ENCODE results near the gene TRIM41.
A peak's percentile ranks its signal among the peaks of the same experiment; 100 is the strongest.
"Not testable (repeated sequence)": the region's sequence is repeated elsewhere in the genome, so short reads cannot be mapped to it uniquely, and the experiment has no call there.

TRIM41 gene

DNA sequence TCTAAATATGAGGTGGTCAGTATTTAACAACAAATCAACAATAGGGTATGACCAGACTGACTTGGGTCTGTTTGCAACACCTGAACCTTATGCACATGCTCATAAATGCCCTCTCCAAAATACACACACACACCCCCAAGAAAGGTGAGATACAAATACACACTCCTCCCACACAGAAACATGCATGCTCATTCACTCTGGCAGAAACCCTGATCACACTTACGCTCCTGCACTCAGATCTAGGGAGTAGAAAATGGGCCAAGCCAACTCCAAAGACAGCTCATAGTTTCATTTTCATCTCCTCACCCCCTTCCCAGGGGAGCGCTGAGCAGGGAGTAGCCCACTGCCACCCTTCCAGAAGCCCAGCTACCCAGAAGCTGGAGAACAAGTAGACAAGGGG lies 29.4 kb upstream of the TRIM41 start:
- DNase-seq = no peak

DNA sequence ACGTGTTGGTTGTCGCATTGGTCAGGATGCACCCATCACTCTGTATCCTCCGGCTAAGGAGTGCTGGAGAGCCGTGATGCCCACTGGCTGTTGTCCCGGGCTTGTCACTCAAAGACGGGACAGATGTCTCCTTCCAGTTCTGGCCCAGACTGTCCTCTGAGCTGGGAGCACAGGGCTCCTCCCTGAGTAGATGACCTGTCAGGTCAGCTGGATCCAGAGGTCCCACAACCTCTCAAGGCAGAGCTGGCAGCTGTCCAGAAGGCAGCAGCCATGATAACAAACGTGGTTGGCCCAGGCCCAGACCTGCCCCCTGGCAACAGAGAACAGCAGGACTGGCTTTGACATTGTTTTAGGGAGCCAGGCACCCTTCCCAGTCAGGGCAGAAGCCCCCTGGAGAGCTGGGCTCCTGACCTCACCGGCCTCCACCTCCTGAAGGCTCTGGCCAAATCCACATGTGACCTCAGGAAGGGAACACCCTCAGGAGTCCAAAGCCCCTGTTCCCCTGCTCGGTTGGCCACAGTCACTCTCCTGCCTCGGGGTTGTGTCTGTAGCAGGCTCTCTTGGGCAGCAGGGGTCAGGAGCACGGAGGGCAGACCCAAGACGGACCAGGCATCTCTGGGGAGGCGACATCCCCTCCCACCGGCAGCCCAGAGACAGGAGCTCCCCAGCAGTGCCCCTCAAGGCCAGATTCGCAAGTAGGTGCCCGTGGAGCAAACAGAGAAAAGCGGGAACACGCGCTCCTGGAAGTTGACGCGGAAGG lies 28.4 kb upstream of the TRIM41 start:
- DNase-seq = no peak

DNA sequence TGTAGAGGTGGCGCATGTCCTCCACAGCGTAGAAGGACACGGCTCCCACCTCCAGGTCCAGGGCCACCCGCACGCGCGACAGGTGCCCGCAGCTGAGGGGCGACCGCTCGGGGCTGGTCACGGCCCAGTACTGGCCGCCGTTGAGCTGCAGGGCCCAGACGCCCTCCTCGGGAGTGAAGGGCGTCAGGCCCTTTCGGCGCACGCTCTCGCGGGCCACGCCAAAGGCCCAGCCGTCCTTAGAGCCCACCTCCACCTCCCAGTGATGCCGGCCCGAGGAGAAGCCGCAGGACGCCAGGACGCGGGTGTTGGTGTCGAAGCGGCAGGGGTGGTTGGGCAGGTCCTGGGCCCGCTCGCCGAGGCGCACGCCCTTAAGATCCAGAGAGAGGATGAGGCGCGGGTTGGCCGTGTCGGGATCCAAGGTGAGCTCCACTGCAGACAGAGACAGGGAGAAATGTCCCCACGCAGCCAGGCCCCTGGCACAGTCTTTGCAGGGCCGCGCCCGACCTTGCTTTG lies 27.8 kb upstream of the TRIM41 start:
- DNase-seq = no peak

DNA sequence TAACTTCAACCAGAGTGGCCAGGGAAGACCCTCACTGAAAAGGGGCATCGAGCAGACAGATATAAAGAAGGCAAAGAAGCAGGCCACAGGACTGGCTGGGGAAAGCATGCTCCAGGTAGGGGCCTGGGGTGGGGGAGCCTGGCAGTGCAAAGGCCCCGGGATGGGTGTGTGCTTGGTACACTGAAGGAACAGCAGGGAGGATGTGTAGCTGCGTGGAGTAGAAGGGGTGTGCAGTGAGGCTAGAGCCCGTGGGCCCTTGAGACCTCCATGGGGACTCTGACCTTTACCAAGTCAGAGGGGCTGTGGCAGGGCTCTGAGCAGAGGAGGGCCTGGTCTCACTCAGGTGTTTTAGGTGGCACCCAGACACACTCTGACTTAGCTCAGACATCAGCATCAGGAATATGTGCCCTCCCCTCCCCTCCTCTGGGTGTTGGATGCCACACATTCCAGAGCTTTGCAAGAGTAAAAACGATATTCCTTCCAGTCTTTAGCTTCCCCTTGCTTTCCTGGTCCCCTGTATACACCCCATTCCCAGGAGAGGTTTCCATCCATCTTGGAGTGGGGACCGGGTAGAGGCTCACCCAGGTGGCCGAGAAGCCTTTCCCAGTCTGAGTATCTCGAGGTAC lies 25.6 kb upstream of the TRIM41 start:
- no peak for DNase-seq

DNA sequence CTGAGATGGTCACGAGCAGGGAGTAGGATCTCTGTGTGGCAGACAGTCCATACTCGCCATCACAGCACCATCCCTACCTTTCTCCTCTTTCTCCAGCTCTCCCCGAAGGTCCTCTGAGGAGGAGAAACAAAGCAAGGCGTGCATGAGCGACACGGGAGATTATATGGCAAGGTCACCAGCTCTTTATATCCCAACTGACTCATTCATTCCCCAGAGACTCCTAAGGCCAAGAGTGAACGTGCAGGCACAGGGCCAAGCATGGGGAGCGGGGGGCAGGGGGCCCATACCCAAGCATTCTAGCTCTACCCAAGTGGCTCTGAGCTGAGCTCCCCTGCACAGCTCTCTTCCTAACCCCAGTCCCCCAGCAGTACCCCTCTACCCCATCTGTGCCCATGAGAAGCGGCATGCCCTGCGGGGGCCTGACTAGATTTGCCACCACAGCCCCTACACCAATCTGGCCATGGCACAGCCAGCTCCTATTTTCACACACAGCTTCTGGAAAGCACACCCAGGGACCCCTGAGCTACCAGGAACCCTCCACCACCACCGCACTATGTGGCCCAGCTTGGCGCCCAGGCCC lies 24.9 kb upstream of the TRIM41 start:
- no peak for DNase-seq

DNA sequence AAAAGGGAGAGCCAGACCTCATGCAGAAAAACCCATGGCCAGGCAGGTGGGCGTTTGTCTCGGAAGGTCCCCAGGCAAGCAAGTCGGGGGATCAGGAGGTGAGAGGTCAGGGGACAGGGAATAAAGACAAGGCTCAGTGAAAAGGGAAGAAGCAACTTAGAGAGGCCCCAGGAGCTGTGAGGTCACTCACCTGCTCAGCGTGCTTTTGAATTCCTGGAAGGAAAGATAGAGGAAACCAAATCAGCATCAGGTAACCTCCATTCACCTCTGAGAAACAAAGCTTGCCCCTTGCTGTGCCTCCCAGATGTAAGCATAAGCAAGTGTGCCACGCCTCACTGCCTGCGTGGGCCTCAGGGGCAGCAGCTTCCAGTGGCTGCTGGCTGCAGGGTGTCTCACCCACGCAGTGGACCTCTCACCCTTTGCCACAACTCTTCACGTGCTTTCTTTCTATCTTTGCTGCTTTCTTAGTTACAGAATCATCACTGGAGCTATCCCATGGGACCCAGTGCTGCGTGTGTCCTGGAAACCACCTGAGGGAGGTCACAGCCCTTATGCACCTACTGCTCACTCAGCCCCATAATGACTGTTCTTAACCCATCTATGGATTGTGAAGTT lies 24.1 kb upstream of the TRIM41 start:
- DNase-seq = no peak

DNA sequence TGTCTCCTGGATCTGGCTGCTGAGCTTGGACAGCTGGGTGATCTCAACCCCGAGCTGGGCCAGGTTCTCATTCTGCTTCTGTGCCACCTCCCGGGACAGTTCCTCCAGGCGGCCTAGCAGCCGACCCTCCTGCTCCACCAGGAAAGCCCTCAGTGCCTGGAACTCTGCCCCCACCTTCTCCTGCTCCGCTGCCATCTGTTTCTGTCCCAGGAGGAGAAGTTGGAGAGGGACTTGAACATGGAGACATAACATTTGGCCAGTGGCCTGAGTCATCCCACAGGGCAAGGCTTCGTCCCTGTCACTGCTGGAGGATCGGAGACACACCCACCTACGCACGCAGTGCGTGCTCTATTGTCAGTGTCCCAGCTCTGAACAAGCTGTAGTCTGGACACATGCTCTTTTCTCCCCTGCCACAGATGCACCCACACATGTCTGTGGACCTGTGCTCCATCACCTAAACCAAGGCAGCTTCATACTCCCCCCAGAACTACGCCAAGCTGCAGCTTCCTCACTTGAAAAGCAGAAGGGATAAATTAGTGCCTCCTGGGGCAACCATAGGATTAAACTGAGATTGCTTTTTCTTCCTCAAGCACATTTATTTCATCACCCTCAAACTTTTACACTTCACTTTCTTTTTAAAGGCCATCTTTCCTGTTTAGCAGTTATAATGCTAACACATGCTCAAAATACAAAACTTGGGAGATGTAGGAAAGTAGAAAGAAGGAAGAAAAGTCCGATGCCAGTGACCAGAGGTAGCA lies 23.0 kb upstream of the TRIM41 start:
- DNase-seq = peak in 2 of 4 experiments; percentile 43 to 54

DNA sequence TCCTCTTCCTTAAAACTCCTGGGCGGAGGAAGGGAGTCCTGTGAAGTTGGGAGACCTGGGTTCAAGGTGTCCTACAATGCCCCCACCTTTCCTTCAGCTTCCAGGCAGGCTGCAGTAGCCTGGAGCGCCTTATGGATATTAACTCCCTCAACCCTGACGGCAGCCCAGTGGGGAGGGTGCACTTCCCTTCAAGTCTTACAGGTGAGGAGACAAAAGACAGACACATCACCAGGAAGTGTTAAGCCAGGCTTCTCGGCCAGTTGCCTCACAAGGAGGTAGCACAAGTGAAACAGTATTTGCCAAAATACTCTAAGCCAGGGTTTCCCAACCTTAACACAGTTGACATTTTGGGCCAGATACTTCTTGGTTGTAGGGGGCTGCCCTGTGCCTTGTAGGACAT lies 22.3 kb upstream of the TRIM41 start:
- no peak for DNase-seq

DNA sequence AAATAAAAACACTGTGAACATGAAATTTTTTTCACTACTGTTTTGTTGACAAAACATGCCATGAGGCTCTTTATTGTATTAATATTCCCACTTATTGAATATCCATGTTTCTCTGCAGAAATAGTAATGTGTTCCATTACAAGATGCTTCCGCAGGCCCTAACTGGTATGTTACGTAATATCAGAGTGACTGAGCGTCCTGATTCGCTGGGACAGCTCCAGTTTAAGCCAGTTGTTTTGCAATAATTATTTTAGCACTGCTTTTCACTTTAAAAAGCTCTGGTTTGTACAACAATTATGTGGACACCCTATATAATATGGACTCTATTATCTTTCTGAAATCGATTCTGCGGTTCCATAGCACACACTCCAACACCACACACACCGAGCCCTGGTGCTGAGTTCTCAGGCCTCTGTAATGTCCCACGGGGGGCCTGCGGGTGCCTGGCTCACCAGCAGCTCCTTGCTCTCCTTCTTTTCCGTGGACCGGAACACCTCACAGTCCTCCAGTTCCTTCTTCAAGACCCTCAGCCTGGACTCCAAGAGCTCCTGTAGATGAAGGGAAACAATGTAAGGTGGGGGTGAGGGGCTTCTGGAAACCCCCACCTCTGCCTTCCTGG lies 19.9 kb upstream of the TRIM41 start:
- DNase-seq = peak; percentile 60 to 83 (median 72)

DNA sequence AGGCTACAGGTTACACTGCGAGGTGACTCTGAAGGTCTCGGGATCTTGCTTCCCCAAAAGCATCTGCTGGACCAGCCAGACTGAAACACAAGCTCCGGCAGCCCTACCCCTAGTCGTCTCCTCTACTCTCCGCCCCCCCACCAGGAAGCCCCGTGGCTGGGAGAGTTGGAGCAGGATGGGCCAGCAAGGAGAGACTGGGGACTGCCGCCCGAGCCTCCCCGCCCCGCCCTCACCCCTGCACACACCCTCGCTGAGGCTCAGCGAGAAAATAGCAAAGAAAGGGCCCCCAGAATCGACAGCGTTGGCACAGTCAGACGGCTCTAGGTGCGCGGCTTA lies 19.3 kb upstream of the TRIM41 start:
- no peak for DNase-seq

DNA sequence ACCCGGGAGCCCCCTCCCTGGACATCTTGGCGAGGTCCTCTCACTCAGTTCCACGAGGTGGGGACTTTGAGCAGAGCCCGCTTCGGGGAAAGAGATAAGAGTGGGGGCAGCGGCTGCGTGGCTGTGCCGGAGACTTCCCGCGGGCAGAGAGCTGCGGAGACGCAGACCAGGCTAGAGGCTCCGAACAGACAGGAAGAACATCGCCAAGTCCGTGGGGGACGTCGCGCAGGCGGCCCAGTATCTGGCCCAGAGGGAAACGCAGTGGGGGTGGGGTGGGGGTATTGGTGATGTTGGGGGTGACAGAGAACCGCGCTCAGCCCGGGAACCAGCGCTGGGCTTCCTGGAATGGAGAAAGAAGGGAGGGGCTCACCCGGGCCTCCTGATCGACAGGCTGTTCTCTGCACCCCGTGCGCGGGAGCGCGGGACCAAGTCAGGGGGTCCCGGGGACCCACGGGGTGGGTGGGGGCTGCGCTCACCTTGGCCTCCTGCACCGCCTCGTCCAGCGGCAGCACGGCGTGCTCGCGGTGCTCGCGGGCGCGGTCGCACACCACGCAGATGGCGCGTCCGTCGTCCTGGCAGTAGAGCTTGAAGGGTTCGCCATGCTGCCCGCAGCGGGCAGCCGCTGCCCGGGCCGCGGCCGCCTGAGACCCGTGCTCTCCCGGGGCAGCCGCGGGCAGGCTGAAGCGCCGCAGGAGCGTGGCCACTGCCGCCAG lies 18.8 kb upstream of the TRIM41 start:
- DNase-seq = peak in 2 of 4 experiments; percentile 37 to 52

DNA sequence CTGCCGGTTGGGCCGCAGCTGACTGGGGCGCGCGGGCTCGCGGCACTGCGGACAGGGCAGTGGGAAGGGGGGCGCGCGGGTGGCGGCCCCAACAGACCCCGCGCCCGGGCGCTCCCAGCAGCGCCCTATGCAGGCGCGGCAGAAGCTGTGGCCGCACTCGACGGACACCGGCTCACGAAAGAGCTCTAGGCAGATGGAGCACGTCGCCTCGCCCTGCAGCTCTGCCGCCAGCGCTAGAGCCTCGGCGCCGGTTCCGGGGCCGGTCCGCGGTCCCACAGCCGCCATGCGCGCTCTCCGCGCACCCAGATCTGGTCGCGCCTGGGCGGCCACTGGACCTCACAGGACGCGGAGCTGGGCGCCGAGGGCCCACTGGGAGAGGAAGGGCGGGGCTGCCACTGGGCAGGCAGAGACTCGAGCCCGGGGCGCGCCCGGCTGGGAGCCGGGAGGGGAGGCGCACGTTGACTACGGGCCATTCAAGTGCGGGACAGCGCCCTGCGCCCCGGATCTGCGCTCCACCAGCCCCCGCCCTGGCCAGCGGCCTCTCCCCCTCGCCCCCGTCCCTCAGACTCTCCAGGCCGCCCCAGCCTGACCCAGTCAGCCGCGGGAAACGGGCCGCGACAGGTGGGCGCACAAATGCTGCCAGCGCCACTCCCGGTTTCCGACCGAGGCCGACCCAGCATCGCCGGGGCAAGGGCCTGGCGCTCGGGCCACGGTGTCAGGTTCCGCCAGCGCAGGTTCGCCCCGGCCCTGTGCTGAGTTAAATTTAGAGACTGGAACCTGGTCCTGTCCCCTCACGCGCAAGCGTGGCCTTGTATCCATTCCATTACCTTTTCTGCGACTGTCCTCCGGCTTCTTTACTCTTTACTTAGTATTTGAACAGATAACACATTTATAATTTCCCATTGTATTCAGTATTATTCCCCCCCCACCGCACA lies 18.0 kb upstream of the TRIM41 start, which contains the start of gene TRIM7:
TRIM7 (minus strand) TSS at position 371 of the 935 bp plus-strand sequence; CDS start at position 285, 86 bp downstream.
- peak; percentile 50 to 78 (median 64) for DNase-seq

DNA sequence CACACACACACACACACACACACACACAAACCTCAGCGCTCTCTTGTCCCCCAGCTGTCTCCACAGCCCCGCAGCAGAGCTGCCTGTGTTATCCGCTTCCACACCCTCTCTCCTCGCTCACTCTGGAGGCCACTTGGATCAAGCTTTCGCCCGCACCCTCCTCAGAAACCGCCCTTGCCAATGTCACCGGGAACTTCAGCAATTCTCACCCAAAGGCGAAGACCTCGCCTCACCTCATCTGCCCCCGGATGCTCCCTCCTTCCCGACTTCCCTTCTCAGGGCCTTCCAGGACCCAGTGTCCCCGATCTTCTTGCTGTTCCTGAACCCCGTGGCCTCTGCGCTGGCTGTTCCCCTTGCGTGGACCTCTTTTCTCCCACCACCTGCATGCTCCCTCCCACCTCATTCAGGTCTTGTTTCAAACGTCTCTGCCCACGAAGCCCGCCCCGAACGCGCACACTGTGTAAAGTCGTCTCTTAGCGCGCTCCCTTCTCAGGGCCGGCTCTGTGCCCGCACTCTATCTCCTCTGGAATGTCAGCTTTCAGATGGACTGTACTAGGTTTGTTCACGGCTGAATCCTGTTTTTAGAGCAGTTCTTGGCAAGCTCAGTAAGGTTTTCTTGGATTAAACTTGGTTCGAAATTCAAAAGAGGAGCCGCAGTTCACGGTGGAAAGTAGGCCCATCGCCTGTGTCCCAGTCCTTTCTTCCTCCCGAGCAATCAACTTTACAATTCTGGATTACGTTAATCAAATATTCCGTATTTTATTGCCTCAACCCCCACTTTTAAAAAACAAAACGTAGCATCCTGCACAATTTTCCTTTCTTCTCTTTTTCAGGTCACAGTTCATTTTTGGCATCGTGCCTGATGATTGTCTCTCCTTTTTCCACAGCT lies 17.1 kb upstream of the TRIM41 start:
- no peak for DNase-seq

DNA sequence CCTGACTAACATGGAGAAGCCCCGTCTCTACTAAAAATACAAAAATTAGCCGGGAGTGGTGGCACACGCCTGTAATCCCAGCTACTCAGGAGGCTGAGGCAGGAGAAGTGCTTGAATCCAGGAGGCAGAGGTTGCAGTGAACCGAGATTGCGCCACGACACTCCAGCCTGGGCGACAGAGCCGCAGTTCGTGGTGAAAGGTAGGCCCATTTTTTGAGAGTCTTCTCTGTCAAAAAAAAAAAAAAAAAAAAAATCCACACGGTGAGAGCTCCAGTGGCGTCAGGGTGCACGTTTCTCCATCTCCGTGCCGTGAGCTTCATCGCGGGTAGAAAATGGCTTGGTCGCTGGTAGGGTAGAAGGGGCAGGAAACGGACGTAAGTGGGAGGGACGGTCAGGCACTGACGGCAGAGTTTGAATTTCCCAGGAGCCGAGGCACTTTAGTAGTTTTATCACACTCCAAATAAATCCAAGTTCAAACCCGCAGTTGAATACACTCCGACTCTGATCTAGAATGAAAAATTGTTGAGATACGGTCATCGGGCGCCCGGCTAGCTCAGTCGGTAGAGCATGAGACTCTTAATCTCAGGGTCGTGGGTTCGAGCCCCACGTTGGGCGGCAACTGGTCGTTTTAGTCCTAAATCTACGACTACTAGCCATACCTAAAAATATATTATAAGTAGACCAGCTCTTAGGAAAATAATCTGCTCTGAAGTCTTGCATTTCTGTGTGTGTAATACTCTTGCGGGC lies 15.7 kb upstream of the TRIM41 start:
- DNase-seq = peak; percentile 83 to 90 (median 86)

DNA sequence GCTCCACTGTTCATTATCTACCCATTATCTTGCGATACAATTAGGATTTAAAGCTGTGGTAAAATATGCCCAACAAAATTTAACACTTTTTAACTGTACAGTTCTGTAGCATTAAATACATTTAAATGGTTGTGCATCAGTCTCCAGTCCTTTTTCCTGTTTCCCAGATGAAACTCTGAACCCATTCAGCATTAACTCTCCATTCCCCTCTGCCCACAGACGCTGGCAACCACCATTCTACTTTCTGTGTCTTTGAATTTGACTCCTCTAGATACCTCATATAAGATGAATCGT lies 15.2 kb upstream of the TRIM41 start:
- DNase-seq = no peak

DNA sequence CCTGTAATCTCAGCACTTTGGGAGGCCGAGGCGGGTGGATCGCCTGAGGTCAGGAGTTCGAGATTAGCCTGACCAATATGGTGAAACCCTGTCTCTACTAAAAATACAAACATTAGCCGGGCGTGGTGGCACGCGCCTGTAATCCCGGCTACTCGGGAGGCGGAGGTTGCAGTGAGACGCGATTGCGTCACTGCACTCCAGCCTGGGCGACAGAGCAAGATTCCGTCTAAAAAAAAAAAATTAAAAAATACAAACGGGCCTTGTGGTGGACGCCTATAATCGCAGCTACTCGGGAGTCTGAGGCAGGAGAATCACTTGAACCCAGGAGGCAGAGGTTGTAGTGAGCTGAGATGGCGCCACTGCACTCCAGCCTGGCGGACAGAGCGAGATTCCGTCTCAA lies 14.1 kb upstream of the TRIM41 start:
- DNase-seq = not testable (repeated sequence)

DNA sequence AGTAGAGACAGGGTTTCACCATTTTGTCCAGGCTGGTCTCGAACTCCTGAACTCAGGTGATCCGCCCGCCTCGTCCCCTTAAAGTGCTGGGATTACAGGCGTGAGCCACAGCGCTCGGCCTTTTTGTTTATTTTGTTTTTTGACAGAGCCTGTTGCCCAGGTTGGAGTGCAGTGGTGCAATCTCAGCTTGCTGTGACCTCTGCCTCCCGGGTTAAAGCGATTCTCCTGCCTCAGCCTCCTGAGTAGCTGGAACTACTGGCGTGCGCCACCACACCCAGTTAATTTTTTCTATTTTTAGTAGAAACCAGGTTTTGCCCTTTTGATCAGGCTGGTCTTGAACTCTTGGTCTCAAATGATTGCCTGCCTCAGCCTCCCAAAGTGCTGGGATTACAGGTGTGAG lies 12.9 kb upstream of the TRIM41 start:
- DNase-seq = not testable (repeated sequence)

DNA sequence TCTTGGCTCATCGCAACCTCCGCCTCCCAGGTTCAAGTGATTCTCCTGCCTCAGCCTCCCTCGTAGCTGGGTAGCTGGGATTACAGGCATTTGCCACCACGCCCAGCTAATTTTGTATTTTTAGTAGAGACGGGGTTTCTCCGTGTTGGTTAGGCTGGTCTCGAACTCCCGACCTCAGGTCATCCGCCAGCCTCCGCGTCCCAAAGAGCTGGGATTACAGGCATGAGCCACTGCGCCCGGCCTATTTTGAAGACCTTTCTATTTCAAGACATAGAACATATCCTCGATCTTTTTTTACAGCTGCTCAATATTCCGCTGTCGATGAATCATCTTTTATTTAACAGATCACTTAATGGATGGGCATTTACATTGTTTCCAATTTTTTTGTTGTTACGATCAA lies 12.4 kb upstream of the TRIM41 start:
- DNase-seq = not testable (repeated sequence)

DNA sequence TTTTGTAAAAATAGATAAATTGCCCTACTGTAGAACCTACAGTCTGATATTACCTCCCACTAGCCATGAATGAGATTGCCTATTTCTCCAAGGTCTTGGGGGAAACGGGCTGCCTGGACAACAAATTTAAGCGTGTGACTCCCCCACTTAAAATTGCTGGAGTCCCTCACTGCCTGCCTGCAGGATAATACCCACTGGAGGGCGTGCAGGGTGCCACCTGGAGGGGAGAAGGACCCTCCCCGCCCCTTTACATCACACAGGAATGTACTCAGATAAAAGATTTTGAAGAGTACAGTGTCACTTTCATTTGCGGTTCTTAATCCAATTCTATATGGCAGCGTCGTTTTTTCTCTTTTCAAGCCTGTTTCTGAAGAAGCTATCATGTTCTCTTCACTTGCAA lies 11.9 kb upstream of the TRIM41 start:
- DNase-seq = no peak

Data from suppressor macrophage (primary cell).